HG03460 (cell line): Measurements from ENCODE around the gene DTNB.

Experiments
- ATAC-seq: cut with Tn5 transposase; IDR thresholded peaks from one replicate; pipeline ENCODE4 v1.9.1; 2021; ENCODE audit not compliant: unreplicated experiment

DTNB gene

DNA sequence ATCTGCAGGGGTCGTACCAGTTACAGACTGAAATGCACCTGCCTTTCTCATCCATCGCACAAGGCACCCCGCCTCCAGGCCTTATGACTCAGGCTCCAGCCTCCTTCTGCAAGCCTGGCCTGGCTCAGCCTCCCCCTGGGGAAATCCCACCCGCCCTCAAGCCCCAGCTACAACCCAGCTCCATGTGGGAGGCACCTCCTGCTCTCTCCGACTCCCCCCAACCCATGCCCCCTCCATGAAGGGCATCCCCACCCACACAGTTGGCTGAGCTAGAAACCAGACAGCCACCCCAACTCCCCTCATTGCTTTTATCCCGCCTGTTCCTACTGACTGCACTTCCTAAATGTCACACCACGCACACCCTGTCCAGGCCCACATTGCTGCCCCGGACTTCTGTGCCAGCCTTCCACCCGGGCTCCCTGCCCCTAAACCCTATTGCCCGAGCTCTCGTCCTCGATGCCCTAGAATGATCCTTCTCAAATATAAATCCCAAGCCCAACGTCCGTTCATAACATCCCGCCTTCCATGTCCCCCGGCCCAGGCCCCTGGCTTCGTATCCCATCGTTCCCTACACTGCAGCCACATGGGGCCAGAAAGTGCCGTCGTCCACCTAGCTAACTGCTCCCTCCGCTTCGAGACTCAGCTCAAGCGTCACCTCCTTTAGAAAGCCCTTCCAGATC, 341.6 kb downstream of the DTNB start:
- ATAC-seq = no peak

DNA sequence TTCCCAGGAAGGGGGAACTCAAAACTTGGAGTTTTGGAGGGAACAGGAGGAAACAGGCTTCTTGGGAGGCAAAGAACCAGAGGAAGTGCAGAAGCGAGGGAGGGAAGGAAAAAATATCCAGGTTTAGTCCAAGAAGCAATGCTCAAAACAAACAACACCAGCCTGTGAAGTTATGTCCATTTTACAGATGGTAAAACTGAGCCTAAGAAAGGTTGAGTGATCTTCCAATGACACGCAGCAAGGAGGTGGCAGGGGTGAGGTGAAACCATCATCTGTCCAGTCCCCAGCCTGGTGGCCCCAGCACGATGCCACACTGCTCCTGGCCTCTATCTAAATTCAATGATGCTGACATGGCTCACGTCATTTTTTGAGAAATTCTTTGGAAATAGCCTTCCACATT, 342.4 kb downstream of the DTNB start:
- no peak for ATAC-seq

DNA sequence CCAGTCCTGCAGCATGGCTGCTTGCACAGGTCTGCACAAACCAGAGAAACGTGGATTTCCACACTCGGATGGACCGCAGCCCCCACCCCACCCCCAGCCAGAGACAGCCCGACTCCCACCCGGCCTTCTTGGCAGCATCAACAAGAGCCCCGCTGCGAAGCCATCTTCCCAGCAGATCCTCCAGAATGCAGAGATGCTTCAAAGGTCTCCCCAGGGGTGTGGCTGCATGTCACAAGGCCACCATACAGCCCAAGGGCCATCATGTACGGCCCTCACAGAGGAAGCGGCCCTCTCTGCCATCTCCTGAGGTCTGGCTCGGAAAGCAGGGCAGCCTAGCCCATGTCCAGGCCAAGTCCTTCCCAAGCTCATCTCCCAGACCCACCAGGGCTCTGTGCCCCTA, 343.1 kb downstream of the DTNB start:
- ATAC-seq = no peak

DNA sequence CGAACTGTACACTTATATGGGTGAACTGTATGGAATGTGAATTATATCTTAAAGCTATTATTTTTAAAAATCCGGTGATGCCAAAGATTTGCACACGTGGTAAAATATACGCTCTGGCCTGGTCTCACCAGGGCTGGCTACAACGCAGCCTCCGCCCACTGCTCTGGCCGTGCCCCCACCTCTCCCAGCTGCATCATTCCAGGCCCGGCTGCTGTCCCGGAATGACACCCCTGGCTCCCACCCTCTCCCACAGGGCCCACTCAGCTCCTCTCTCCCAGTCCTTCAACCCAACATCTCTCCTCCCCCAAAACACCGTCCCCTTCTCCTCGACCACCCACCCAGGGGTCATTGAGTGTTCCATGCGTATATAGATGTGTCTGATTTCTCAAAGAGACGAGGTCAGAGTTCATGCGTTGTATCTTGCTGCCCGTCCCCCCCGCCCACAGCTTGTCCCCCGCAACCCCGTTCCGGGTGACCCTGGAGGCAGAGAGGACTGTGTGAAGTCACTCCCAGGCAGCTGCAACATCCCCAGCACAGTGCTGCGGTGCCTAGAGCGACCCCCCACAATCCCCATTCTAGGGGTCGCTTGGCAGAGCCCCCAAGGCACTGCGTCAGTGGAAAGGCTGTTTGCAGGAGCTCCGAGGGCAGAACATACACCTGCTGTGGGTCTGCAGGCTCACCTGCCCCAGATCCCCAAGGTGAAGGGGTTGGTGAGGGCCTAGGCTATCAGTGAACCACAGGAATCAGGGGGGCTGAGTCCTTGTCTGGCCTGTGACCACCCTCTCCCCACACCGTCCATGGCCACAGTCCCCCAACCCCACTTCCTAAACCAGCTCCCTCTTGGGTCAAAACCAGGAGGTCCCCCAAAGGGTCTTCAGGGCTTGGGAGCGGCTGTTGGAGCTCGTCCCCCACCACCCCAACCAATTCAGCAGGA, 345.0 kb downstream of the DTNB start:
- no peak for ATAC-seq
